Tibial artery (tissue), 4 donors: ENCODE results near the gene VPS13D.

Experiments used
- DNase-seq, 2 donors: peaks; one replicate each; pipeline ENCODE4 v3.0.0-alpha.2; 2019
- H3K27ac ChIP-seq, 2 donors: fragments of 200-600 bp; sonication (generic) in 1 of 2; 1 replicate in 1 of 2; 2 replicates in 1 of 2; pipeline ENCODE4 v1.5.1; 2018 to 2019; ENCODE audit warnings: mild to moderate bottlenecking in 1 of 2
- H3K27me3 ChIP-seq, 2 donors: fragments of 200-600 bp; sonication (generic) in 1 of 2; one replicate each; pipeline versions ENCODE4 v1.5.1 to v1.6.0; 2016 to 2019
- H3K36me3 ChIP-seq, 3 donors: fragments of 200-600 bp; sonication (generic) in 2 of 3; one replicate each; pipeline ENCODE4 v1.5.1; 2016 to 2019; ENCODE audit warnings: mild to moderate bottlenecking in 2 of 3
- H3K4me1 ChIP-seq, 4 donors: fragments of 200-600 bp; sonication (generic) in 2 of 4; 1 replicate in 3 of 4; 2 replicates in 1 of 4; pipeline ENCODE4 v1.5.1; 2016 to 2019
- H3K4me3 ChIP-seq, 2 donors: fragments of 200-600 bp; sonication (generic) in 1 of 2; 1 replicate in 1 of 2; 2 replicates in 1 of 2; pipeline ENCODE4 v1.5.1; 2018 to 2019; ENCODE audit warnings: mild to moderate bottlenecking in 2 of 2
- H3K9me3 ChIP-seq, 3 donors: fragments of 200-600 bp; sonication (generic) in 1 of 3; one replicate each; pipeline ENCODE4 v1.5.1; 2016 to 2019
- CTCF ChIP-seq, 2 experiments: fragments of 200-600 bp in 1 of 2; fragments of 450-650 bp in 1 of 2; IDR thresholded peaks; one replicate each; pipeline ENCODE4 v1.5.1; 2017 to 2019; ENCODE audit warnings: antibody characterized with exemption in 2 of 2, mild to moderate bottlenecking in 1 of 2, moderate library complexity in 1 of 2
- intact Hi-C: fragments of 100-400 bp; cut with DNase I; formaldehyde crosslinking; loops from one replicate; pipeline ENCODE4 v1.15.0; 2023; ENCODE audit warnings: low total_unique reads

The VPS13D gene

GRCh38 chr1:12342401-12343003, 112.7 kb downstream of the VPS13D start:
- intact Hi-C loops: no loop called here
- peak overlapping the region; percentile 61 to 64 for H3K27ac ChIP-seq

GRCh38 chr1:12343823-12344487, 114.1 kb downstream of the VPS13D start:
- no peak for DNase-seq
- no peak for TF ChIP-seq CTCF (IDR thresholded peaks at IDR 0.05)
- intact Hi-C loops: no loop called here
- Histone ChIP-seq H3K9me3 (no peaks in the 10 kb centered on the region), H3K27me3 (no peaks in the 10 kb centered on the region), H3K27ac (peak overlapping the region; percentile 61 to 64), H3K4me1 (peaks cover 0 to 58% (median 37%) of the 10 kb centered on the region in 4 donors), H3K4me3 (no peak overlapping the region), H3K36me3 (peaks cover 31 to 43% (median 33%) of the 10 kb centered on the region in 3 donors)

More at GRCh38 chr1:12342401-12343003, 112.7 kb downstream of the VPS13D start:
- no peak for DNase-seq
- Histone ChIP-seq H3K4me3 (no peak overlapping the region), H3K27me3 (no peaks in the 10 kb centered on the region), H3K36me3 (peaks cover 20 to 32% (median 20%) of the 10 kb centered on the region in 3 donors), H3K4me1 (peaks cover 0 to 73% (median 44%) of the 10 kb centered on the region in 4 donors), H3K9me3 (no peaks in the 10 kb centered on the region)
- no peak for TF ChIP-seq CTCF (IDR thresholded peaks at IDR 0.05)

GRCh38 chr1:12344596-12345349, 114.9 kb downstream of the VPS13D start:
- TF ChIP-seq CTCF (IDR thresholded peaks at IDR 0.05): no peak
- intact Hi-C loops: no loop called here
- H3K27ac ChIP-seq: peak overlapping the region; percentile 61 to 64
- peak; percentile 44 to 75 for DNase-seq
- H3K4me3 ChIP-seq: no peak overlapping the region
- peaks cover 40 to 51% (median 41%) of the 10 kb centered on the region in 3 donors for H3K36me3 ChIP-seq
- peaks cover 0 to 50% (median 30%) of the 10 kb centered on the region in 4 donors for H3K4me1 ChIP-seq
- no peaks in the 10 kb centered on the region for H3K27me3 ChIP-seq
- no peaks in the 10 kb centered on the region for H3K9me3 ChIP-seq

GRCh38 chr1:12345350-12346217, 115.8 kb downstream of the VPS13D start:
- DNase-seq: no peak
- Histone ChIP-seq H3K27ac (peak overlapping the region; percentile 61 to 64), H3K27me3 (no peaks in the 10 kb centered on the region), H3K4me1 (peaks cover 0 to 42% (median 26%) of the 10 kb centered on the region in 4 donors), H3K9me3 (no peaks in the 10 kb centered on the region), H3K36me3 (peaks cover 48 to 59% (median 49%) of the 10 kb centered on the region in 3 donors), H3K4me3 (no peak overlapping the region)
- intact Hi-C loops: no loop called here
- TF ChIP-seq CTCF (IDR thresholded peaks at IDR 0.05): no peak
